Fibroblast of pulmonary artery (primary cell): Measurements from ENCODE around the gene NRARP.
"Not testable (repeated sequence)": the region's sequence is repeated elsewhere in the genome, so short reads cannot be mapped to it uniquely, and the experiment has no call there.

Source experiments
- DNase-seq: peaks from one replicate; pipeline ENCODE4 v3.0.0-alpha.2; 2010; ENCODE audit warnings: low read depth
- H3K4me3 ChIP-seq: replicated peaks from 2 replicates; pipeline ENCODE4 v1.5.1; 2011; ENCODE audit warnings: low read depth, mild to moderate bottlenecking, control low read depth, low read length, moderate library complexity
- CTCF ChIP-seq: IDR thresholded peaks from 2 replicates; pipeline ENCODE4 v1.5.1; 2011; ENCODE audit warnings: mild to moderate bottlenecking, control low read depth, low read length, inconsistent platforms; ENCODE audit errors: missing control alignments

NRARP gene

GRCh38 chr9:137341227-137341626 is 39.2 kb upstream of the NRARP start:
- DNase-seq: no peak

GRCh38 chr9:137339908-137340462 is 37.9 kb upstream of the NRARP start:
- DNase-seq, H3K4me3 ChIP-seq: not testable (repeated sequence)

More at GRCh38 chr9:137341227-137341626, 39.2 kb upstream of the NRARP start:
- H3K4me3 ChIP-seq: no peak overlapping the region
- no peak for TF ChIP-seq CTCF

- peak; percentile 67 for DNase-seq
- no peak overlapping the region for H3K4me3 ChIP-seq
- no peak for TF ChIP-seq CTCF
These were observed 37.2 kb upstream of the NRARP start for GRCh38 chr9:137339045-137339907.

GRCh38 chr9:137336735-137337134 is 34.7 kb upstream of the NRARP start:
- H3K4me3 ChIP-seq: no peak overlapping the region
- DNase-seq: no peak
- TF ChIP-seq CTCF: no peak

GRCh38 chr9:137333016-137333671 is 31.1 kb upstream of the NRARP start:
- DNase-seq: no peak
- TF ChIP-seq CTCF: no peak
- H3K4me3 ChIP-seq: no peak overlapping the region

- no peak for DNase-seq
- TF ChIP-seq CTCF: no peak
These were observed 29.9 kb upstream of the NRARP start for GRCh38 chr9:137331929-137332328.

GRCh38 chr9:137330689-137331088 is 28.6 kb upstream of the NRARP start:
- no peak for DNase-seq

More at GRCh38 chr9:137331929-137332328, 29.9 kb upstream of the NRARP start:
- no peak overlapping the region for H3K4me3 ChIP-seq

GRCh38 chr9:137329590-137329989 is 27.5 kb upstream of the NRARP start:
- not testable (repeated sequence) for H3K4me3 ChIP-seq, DNase-seq

More at GRCh38 chr9:137330689-137331088, 28.6 kb upstream of the NRARP start:
- no peak overlapping the region for H3K4me3 ChIP-seq
- TF ChIP-seq CTCF: no peak

GRCh38 chr9:137327641-137328550 is 25.8 kb upstream of the NRARP start:
- not testable (repeated sequence) for DNase-seq

More at GRCh38 chr9:137327641-137328550, 25.8 kb upstream of the NRARP start:
- H3K4me3 ChIP-seq: not testable (repeated sequence)
